Measurements from ENCODE around the gene ACAP1.

Gene ACAP1

GRCh38 chr17:7383742-7384488 lies 47.6 kb downstream of the ACAP1 start:
- DNase-seq (ENCODE audit: low spot score), result no peak
- FAIRE-seq, result no peak

GRCh38 chr17:7384489-7385081 lies 48.3 kb downstream of the ACAP1 start:
- FAIRE-seq (no peak), DNase-seq (ENCODE audit: low spot score) (no peak)

DNA sequence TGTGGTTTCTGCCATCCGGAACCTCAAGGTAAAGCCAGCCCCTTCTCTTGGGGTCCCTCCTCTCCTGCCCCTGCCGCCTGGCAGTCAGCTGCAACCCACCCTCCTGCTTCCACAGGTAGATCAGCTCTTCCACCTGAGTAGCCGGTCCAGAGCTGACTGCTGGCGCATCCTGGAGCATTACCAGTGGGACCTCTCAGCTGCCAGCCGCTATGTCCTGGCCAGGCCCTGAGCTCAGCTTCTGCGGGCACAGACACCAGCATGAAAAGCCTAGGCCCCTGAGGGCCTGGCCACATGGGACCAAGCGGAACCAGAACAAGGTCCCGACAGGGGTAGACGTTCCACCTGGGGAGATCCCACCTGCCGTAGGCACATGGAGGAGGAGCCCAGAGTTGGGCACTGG lies 52.5 kb downstream of the ACAP1 start:
- no peak for DNase-seq (ENCODE audit: low spot score)
- FAIRE-seq, result no peak

GRCh38 chr17:7389924-7390910 lies 53.9 kb downstream of the ACAP1 start:
- no peak for FAIRE-seq

DNA sequence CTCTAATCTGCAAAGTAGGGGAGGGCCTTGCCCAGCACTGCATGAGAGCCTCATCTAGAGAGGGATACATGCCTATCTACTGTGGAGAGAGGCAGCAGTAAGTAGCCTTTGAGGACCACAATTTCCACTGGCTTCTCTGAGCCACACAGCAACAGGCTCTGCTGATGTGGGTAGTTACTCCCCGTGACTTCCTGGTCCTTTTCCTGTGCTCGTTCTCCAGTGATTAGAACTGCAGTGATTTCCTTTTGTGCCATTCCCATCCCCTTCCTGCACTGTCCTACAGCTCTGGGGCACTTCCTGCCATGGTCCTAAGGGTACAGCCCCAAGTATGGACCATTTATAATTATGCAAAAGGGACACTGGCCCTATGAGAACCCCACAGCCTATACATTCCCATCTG lies 55.0 kb downstream of the ACAP1 start:
- no peak for DNase-seq (ENCODE audit: low spot score)
- FAIRE-seq, result no peak

More at GRCh38 chr17:7389924-7390910, 53.9 kb downstream of the ACAP1 start:
- DNase-seq (ENCODE audit: low spot score), result no peak

- DNase-seq (ENCODE audit: low spot score) (no peak), FAIRE-seq (no peak)
These were observed 56.6 kb downstream of the ACAP1 start for GRCh38 chr17:7392696-7393612.

GRCh38 chr17:7393613-7394451 lies 57.5 kb downstream of the ACAP1 start:
- DNase-seq (ENCODE audit: low spot score), result no peak
- FAIRE-seq, result no peak

GRCh38 chr17:7394452-7395191 lies 58.3 kb downstream of the ACAP1 start, which contains the start of gene PLSCR3:
Gene PLSCR3, minus strand, starts transcription at chr17:7394525. Its CDS starts 415 bp downstream, at chr17:7394110.
- FAIRE-seq, result no peak
- peak; percentile 88 for DNase-seq (ENCODE audit: low spot score)

GRCh38 chr17:7396147-7396546 lies 59.8 kb downstream of the ACAP1 start:
- no peak for DNase-seq (ENCODE audit: low spot score)
- FAIRE-seq, result no peak

DNA sequence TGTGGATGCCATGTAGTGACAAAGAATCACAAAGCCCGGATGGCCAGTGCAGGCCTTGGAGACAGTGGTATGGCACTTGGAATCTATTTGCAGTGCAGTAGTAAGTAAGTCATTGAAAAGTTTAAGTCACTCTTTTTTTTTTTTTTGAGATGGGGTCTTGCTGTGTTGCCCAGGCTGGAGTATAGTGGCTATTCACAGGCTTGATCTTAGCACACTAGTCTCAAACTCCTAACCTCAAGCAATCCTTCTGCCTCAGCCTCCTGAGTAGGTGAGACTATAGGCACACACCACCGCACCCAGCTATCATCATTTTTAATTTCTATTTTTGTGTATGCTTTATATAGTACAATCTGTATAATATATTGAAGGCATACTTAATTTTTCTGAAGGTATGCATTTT lies 62.3 kb downstream of the ACAP1 start:
- FAIRE-seq, result no peak

More for the DNA sequence above, 62.3 kb downstream of the ACAP1 start:
- no peak for DNase-seq (ENCODE audit: low spot score)

All from urothelium cell line (cell line).